ENCODE data around the gene USO1.
"Not testable (repeated sequence)": the region's sequence is repeated elsewhere in the genome, so short reads cannot be mapped to it uniquely, and the experiment has no call there.

The USO1 gene

GRCh38 chr4:75845992-75846391, 121.6 kb downstream of the USO1 start:
- Histone ChIP-seq H3K4me1 (ENCODE audit: control insufficient read depth, insufficient read depth, low read length) (peaks cover 31% of the 10 kb centered on the region), H3K4me3 (ENCODE audit: low read length) (no peak overlapping the region), H3K36me3 (ENCODE audit: control insufficient read depth, insufficient read depth, low read length, severe bottlenecking) (no peaks in the 10 kb centered on the region), H3K9ac (ENCODE audit: low read length) (no peak overlapping the region), H3K9me3 (ENCODE audit: control insufficient read depth, low read length) (no peaks in the 10 kb centered on the region), H3K27me3 (replicated peaks; ENCODE audit: control insufficient read depth, insufficient read depth, low read length) (no peaks in the 10 kb centered on the region)
- DNase-seq (ENCODE audit: low read depth): no peak

- H3K36me3 ChIP-seq (ENCODE audit: control insufficient read depth, insufficient read depth, low read length, severe bottlenecking); H3K4me3 ChIP-seq (ENCODE audit: low read length); H3K9ac ChIP-seq (ENCODE audit: low read length); H3K27me3 ChIP-seq (replicated peaks; ENCODE audit: control insufficient read depth, insufficient read depth, low read length); H3K9me3 ChIP-seq (ENCODE audit: control insufficient read depth, low read length): not testable (repeated sequence)
- H3K4me1 ChIP-seq (ENCODE audit: control insufficient read depth, insufficient read depth, low read length): peaks cover 32% of the 10 kb centered on the region
- peak; percentile 92 for DNase-seq (ENCODE audit: low read depth)
Measured at GRCh38 chr4:75848171-75848760, 123.9 kb downstream of the USO1 start.

GRCh38 chr4:75848891-75849290, 124.5 kb downstream of the USO1 start:
- Histone ChIP-seq H3K27me3 (replicated peaks; ENCODE audit: control insufficient read depth, insufficient read depth, low read length) (peaks cover 1% of the 10 kb centered on the region), H3K9ac (ENCODE audit: low read length) (no peak overlapping the region), H3K4me3 (ENCODE audit: low read length) (no peak overlapping the region), H3K4me1 (ENCODE audit: control insufficient read depth, insufficient read depth, low read length) (peaks cover 28% of the 10 kb centered on the region), H3K9me3 (ENCODE audit: control insufficient read depth, low read length) (no peaks in the 10 kb centered on the region), H3K36me3 (ENCODE audit: control insufficient read depth, insufficient read depth, low read length, severe bottlenecking) (no peaks in the 10 kb centered on the region)
- peak; percentile 22 for DNase-seq (ENCODE audit: low read depth)

GRCh38 chr4:75849461-75849860, 125.1 kb downstream of the USO1 start:
- Histone ChIP-seq H3K27me3 (replicated peaks; ENCODE audit: control insufficient read depth, insufficient read depth, low read length) (peaks cover 3% of the 10 kb centered on the region), H3K9me3 (ENCODE audit: control insufficient read depth, low read length) (no peaks in the 10 kb centered on the region), H3K36me3 (ENCODE audit: control insufficient read depth, insufficient read depth, low read length, severe bottlenecking) (no peaks in the 10 kb centered on the region), H3K4me3 (ENCODE audit: low read length) (no peak overlapping the region), H3K9ac (ENCODE audit: low read length) (no peak overlapping the region), H3K4me1 (ENCODE audit: control insufficient read depth, insufficient read depth, low read length) (peaks cover 23% of the 10 kb centered on the region)
- no peak for DNase-seq (ENCODE audit: low read depth)

GRCh38 chr4:75858721-75859120, 134.3 kb downstream of the USO1 start:
- Histone ChIP-seq H3K9me3 (ENCODE audit: control insufficient read depth, low read length) (peaks cover 5% of the 10 kb centered on the region), H3K9ac (ENCODE audit: low read length) (no peak overlapping the region), H3K27me3 (replicated peaks; ENCODE audit: control insufficient read depth, insufficient read depth, low read length) (peaks cover 3% of the 10 kb centered on the region), H3K4me1 (ENCODE audit: control insufficient read depth, insufficient read depth, low read length) (no peaks in the 10 kb centered on the region), H3K36me3 (ENCODE audit: control insufficient read depth, insufficient read depth, low read length, severe bottlenecking) (no peaks in the 10 kb centered on the region), H3K4me3 (ENCODE audit: low read length) (no peak overlapping the region)
- no peak for DNase-seq (ENCODE audit: low read depth)

GRCh38 chr4:75860606-75861005, 136.2 kb downstream of the USO1 start:
- Histone ChIP-seq H3K36me3 (ENCODE audit: control insufficient read depth, insufficient read depth, low read length, severe bottlenecking) (no peaks in the 10 kb centered on the region), H3K27me3 (replicated peaks; ENCODE audit: control insufficient read depth, insufficient read depth, low read length) (no peaks in the 10 kb centered on the region), H3K4me1 (ENCODE audit: control insufficient read depth, insufficient read depth, low read length) (no peaks in the 10 kb centered on the region), H3K9me3 (ENCODE audit: control insufficient read depth, low read length) (peaks cover 5% of the 10 kb centered on the region), H3K4me3 (ENCODE audit: low read length) (no peak overlapping the region), H3K9ac (ENCODE audit: low read length) (no peak overlapping the region)
- DNase-seq (ENCODE audit: low read depth): no peak
